SK-N-DZ (cell line): ENCODE measurements around the gene MLPH.

ENCODE experiments used
- DNase-seq: peaks from one replicate; pipeline ENCODE4 v3.0.0-alpha.2; 2015; ENCODE audit warnings: low spot score
- small RNA-seq, 2 experiments: library from RNA; depleted of rRNA; stranded (forward); fragments of <200 nt; gene quantifications; one replicate each; pipeline ENCODE3, GENCODE V24; 2014

Gene MLPH

DNA sequence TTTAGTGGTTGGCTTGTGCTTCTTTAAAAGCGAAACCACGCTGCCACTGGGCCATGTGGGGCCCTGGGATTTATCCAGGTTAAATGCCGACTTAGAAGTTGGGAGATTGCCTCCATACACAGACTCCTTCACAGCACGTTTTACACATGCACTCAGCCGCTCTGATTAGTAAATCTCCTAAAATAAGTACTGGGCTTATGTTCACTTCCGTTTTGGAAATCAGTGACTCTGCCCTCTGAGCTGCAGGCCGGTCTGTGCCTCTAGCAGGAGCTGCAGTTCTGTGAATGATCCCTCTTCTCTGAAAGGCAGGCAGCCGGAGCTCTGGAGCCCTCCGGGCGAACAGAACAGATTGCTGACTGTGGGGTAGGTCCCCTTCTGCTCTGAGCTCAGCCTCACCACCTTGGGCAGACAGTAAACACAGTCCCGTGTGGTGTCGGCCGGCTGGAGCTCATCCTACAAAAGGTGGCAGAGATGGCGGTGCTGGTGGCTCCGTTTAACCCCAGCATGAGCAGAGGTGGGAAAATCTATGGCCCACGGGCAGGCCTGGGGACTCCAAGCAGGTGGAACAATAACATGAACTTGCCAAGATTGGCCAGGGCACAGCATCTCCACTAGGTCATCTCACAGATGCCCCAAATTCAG is 113.3 kb downstream of the MLPH start:
- no peak for DNase-seq

DNA sequence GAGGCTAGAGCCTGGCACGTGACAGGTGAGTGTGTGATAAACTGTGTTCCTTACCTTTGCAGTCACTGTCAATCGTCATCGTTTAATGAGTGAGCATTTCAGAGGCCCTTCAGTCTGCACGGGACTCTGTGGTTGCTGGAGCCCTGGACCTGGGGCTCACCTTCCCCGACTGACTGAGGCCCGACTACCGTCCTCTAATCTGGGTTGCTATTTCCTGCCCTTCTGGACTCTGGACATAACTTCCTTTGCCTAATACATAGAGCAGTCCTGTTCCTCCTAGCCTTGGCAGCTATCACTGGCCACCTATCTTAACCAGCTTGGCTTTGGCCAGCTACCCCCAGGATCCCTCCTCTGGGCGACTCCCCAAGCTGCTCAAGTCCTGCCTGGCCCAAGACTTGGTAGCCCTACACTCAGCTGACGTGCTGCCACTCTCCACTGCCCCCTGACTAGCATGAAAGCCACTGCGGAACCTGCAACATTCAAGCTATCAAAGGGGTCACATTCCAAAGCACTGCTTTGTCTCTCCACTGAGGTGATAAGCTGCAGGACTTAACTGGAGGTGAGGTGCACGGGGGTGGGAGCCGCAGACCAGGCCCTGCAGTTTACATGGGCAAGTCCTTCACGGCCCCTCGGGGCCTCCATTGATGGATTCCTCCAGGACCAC is 114.5 kb downstream of the MLPH start:
- no peak for DNase-seq

DNA sequence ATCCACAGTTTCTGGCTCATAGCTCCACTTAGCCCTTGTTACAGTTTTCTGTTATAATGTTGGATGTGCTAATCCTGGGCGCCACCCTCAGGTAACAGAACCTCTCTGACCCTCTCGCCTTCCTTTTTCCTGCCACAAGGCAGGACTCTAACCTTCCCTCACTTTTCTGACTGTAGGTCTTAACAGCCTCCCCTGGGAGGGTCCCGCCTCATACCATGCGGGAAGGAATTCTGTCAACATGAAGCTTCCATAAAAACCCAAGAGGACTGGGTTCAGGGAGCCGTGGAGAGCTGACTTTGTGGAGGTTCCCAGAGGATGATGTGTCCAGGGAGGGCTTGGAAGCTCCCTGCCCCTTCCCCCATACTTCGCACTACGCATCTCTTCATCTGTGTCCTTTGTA is 115.4 kb downstream of the MLPH start:
- no peak for DNase-seq

DNA sequence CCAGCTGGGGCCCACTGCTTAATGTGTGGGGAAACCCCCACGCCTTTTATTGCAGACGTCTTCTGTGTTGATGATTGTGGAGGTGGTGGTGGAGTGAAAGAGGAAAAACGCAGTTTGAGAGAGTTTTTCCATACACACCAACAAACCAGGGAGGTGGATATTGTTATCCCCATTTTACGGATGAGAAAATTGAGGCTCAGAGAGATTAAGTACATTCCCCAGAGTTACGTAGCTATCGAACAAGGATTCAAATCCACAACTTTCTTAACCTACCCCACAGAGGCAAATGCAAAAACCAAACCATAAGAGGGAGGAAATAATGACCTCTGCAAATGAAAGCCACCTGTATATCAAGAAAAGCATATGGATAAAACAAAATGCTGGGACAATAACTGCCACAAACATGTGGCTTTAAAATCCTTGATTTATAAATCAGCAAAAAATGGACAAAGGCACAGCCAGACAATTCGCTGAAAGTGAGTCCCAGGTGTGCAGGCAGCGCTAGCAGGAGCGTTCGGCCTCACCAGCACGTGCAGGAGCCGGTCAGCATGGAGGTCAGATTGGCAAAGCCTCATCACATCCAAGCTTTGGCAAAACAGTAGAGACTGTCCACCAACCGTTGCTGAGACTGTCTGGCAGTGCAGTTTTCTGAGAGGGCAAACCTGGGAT is 116.1 kb downstream of the MLPH start:
- no peak for DNase-seq

DNA sequence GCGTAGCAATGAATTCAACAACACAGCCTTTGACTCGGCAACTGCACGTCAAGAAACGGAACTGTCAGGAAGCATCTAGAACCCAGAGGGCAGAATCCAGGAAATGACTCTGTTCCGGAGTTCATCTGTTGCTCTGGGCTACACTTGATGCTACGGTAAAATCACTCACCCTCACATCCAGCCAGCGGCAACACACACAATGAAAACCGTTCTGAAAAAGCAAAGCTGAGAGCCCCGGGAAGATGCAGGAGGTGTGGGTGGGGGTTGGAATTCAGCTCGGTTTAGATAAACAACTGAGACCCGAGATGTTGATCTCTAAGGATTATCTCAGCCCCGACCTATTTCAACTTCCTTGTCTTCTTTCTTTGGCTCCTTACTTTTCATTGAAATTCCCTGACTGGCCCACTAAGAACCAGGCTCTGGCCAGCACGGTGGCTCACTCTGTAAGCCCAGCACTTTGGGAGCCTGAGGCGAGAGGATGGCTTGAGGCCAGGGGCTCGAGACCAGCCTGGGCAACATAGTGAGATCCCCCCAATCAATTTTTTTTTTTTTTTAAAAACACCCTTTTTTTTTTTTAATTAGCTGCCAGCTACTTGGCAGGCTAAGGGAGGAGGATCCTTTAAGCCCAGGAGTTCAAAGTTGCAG is 116.8 kb downstream of the MLPH start:
- no peak for DNase-seq

DNA sequence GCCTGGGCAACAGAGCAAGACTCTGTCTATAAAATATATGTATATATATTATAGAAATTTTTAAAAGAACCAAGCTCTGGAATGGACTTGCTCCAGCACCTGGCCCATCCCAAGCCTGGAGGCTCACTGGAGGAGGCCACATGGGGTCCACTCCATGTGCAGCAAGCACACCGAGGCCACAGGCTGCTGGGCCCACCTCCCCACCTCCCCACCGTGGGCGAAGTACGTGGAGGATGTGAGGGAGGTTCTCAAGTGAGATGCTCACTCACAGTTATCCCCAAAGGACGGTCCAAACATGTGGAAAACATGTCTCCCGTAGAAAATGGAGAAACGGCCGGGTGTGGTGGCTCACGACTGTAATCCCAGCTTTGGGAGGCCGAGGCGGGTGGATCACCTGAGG is 117.3 kb downstream of the MLPH start:
- no peak for DNase-seq

Small RNA genes lying within 50 kb of the gene (small RNA-seq; reads per million reads assigned to genes)
- gene MIR6811, result 0 reads per million in 2 experiments
- 0 to 1.2 reads per million in 2 experiments for gene RNU6-1140P
